H1 (cell line): Measurements from ENCODE around the gene ISX. TPM values are rescaled to one million over a fixed set of nuclear protein-coding genes. Genes with fewer than 3 reads are reported as not detected.

Source experiments
- CTCF ChIA-PET: fragments of 300-600 bp; sonication (Branson Sonifier 250); formaldehyde crosslinking; loops from one replicate; lab custom pipeline; 2021; ENCODE audit not compliant: partially characterized antibody; lab: Charles Lee
- POLR2A ChIA-PET: fragments of 300-600 bp; sonication (Branson Sonifier 250); formaldehyde crosslinking; loops from one replicate; lab custom pipeline; 2021; ENCODE audit warnings: inconsistent platforms; ENCODE audit not compliant: partially characterized antibody; lab: Charles Lee
- DNase-seq, 2 experiments: peaks; one replicate each; pipeline versions ENCODE4 v3.0.0 to v3.0.0-alpha.2; 2010 to 2022; ENCODE audit warnings: low spot score in 2 of 2, low read depth in 1 of 2, mixed read lengths in 1 of 2
- FAIRE-seq: peaks from 2 replicates; lab custom pipeline; 2011; peaks lifted over from hg19 to GRCh38; lab: Jason Lieb, UNC
- H2AFZ ChIP-seq: 2 replicates; pipeline ENCODE4 v1.8.1; 2012; ENCODE audit warnings: low read length, inconsistent platforms
- H2AK5ac ChIP-seq: 2 replicates; pipeline ENCODE4 v1.6.1; 2013; ENCODE audit warnings: low read depth, low read length
- H2BK120ac ChIP-seq: replicated peaks from 2 replicates; pipeline ENCODE3; 2013; ENCODE audit warnings: low read depth, low read length, inconsistent platforms
- H2BK12ac ChIP-seq: 2 replicates; pipeline ENCODE4 v1.6.1; 2013; ENCODE audit warnings: low read depth, low read length
- H2BK15ac ChIP-seq: 2 replicates; pipeline ENCODE4 v1.6.1; 2013; ENCODE audit warnings: low read length
- H2BK20ac ChIP-seq: 2 replicates; pipeline ENCODE4 v1.6.1; 2013; ENCODE audit warnings: low read length
- H2BK5ac ChIP-seq: 2 replicates; pipeline ENCODE4 v1.6.1; 2013; ENCODE audit warnings: low read depth, low read length
- H3K14ac ChIP-seq: 2 replicates; pipeline ENCODE4 v1.6.1; 2013; ENCODE audit warnings: inconsistent platforms; ENCODE audit not compliant: insufficient read length
- H3K18ac ChIP-seq: 2 replicates; pipeline ENCODE4 v1.6.1; 2013; ENCODE audit warnings: low read length; ENCODE audit errors: extremely low read depth
- H3K23ac ChIP-seq: 2 replicates; pipeline ENCODE4 v1.6.1; 2013; ENCODE audit warnings: inconsistent platforms; ENCODE audit not compliant: insufficient read length
- H3K23me2 ChIP-seq: 2 replicates; pipeline ENCODE4 v1.6.1; 2013; ENCODE audit warnings: low read depth, low read length
- H3K27ac ChIP-seq: 2 replicates; pipeline ENCODE4 v1.6.1; 2011; ENCODE audit warnings: low read depth, low read length, inconsistent platforms
- H3K27me3 ChIP-seq, 4 experiments: replicated peaks in 1 of 4; 1 replicate in 1 of 4; 2 replicates in 3 of 4; pipeline versions ENCODE4 v1.6.1 to v1.8.1; 2011 to 2013; ENCODE audit warnings: low read length in 3 of 4, mild to moderate bottlenecking in 3 of 4, inconsistent platforms in 2 of 4, mixed read lengths in 2 of 4, moderate library complexity in 1 of 4; ENCODE audit not compliant: control insufficient read depth in 3 of 4, insufficient read depth in 3 of 4; ENCODE audit errors: extremely low read depth in 1 of 4
- H3K36me3 ChIP-seq, 4 experiments: 2 replicates each; pipeline versions ENCODE4 v1.6.1 to v1.8.1; 2011 to 2013; ENCODE audit warnings: mild to moderate bottlenecking in 4 of 4, low read length in 3 of 4, moderate library complexity in 2 of 4, control low read depth in 1 of 4, inconsistent platforms in 1 of 4; ENCODE audit not compliant: insufficient read depth in 4 of 4, control insufficient read depth in 2 of 4
- H3K4ac ChIP-seq: replicated peaks from 2 replicates; pipeline ENCODE3; 2013; ENCODE audit warnings: low read length, low read depth, mixed read lengths, inconsistent platforms; ENCODE audit not compliant: insufficient read length
- H3K4me1 ChIP-seq, 4 experiments: replicated peaks in 1 of 4; 1 replicate in 1 of 4; 2 replicates in 3 of 4; pipeline versions ENCODE4 v1.6.1 to v1.8.1; 2011 to 2013; ENCODE audit warnings: low read length in 3 of 4, inconsistent platforms in 2 of 4, mixed read lengths in 1 of 4; ENCODE audit not compliant: insufficient read depth in 4 of 4, control insufficient read depth in 3 of 4
- H3K4me2 ChIP-seq, 2 experiments: 2 replicates each; pipeline versions ENCODE4 v1.6.1 to v1.8.1; 2011 to 2013; ENCODE audit warnings: low read depth in 2 of 2, low read length in 2 of 2, control low read depth in 1 of 2, inconsistent platforms in 1 of 2, mild to moderate bottlenecking in 1 of 2; ENCODE audit not compliant: insufficient read depth in 1 of 2
- H3K4me3 ChIP-seq, 4 experiments: fragments of 200-600, 300-600 bp in 1 of 4; sonication (generic), shearing (Covaris generic), sonication (Bioruptor Twin) in 1 of 4; 2 replicates each; pipeline versions ENCODE4 v1.5.1 to v1.8.1; 2011 to 2016; ENCODE audit warnings: low read length in 4 of 4, low read depth in 3 of 4, control low read depth in 2 of 4, inconsistent platforms in 2 of 4, mild to moderate bottlenecking in 2 of 4, mixed read lengths in 1 of 4, moderate library complexity in 1 of 4; ENCODE audit not compliant: insufficient read depth in 2 of 4; ENCODE audit errors: extremely low read depth in 1 of 4
- H3K56ac ChIP-seq: replicated peaks from 2 replicates; pipeline ENCODE3; 2013; ENCODE audit warnings: low read depth, mild to moderate bottlenecking, mixed read lengths, low read length, inconsistent platforms; ENCODE audit not compliant: insufficient read length
- H3K79me1 ChIP-seq: 2 replicates; pipeline ENCODE4 v1.6.1; 2013; ENCODE audit warnings: low read depth, low read length, control low read depth
- H3K79me2 ChIP-seq, 2 experiments: 2 replicates each; pipeline versions ENCODE4 v1.6.1 to v1.8.1; 2012 to 2013; ENCODE audit warnings: low read length in 2 of 2, mild to moderate bottlenecking in 2 of 2, inconsistent platforms in 1 of 2; ENCODE audit not compliant: insufficient read depth in 2 of 2, control insufficient read depth in 1 of 2
- H3K9ac ChIP-seq, 4 experiments: replicated peaks in 1 of 4; 1 replicate in 1 of 4; 2 replicates in 3 of 4; pipeline versions ENCODE4 v1.6.1 to v1.8.1; 2011 to 2013; ENCODE audit warnings: low read depth in 3 of 4, low read length in 3 of 4, control low read depth in 2 of 4, mild to moderate bottlenecking in 2 of 4, moderate library complexity in 2 of 4, inconsistent platforms in 1 of 4; ENCODE audit errors: extremely low read depth in 1 of 4
- H3K9me3 ChIP-seq, 2 experiments: 2 replicates each; pipeline versions ENCODE4 v1.6.1 to v1.8.1; 2012 to 2013; ENCODE audit warnings: mild to moderate bottlenecking in 2 of 2, moderate library complexity in 2 of 2, control low read depth in 1 of 2, inconsistent platforms in 1 of 2, low read depth in 1 of 2, low read length in 1 of 2, mixed read lengths in 1 of 2; ENCODE audit not compliant: insufficient read depth in 2 of 2
- H4K20me1 ChIP-seq, 2 experiments: replicated peaks in 1 of 2; 2 replicates each; pipeline versions ENCODE3 to v1.8.1; 2011 to 2013; ENCODE audit warnings: inconsistent platforms in 2 of 2, low read length in 2 of 2, mild to moderate bottlenecking in 1 of 2; ENCODE audit not compliant: insufficient read depth in 2 of 2, control insufficient read depth in 1 of 2
- H4K5ac ChIP-seq: 2 replicates; pipeline ENCODE4 v1.6.1; 2013; ENCODE audit warnings: low read length, low read depth, mixed read lengths, inconsistent platforms; ENCODE audit not compliant: insufficient read length
- H4K8ac ChIP-seq: 2 replicates; pipeline ENCODE4 v1.8.0; 2013; ENCODE audit warnings: mild to moderate bottlenecking, moderate library complexity, low read length, inconsistent platforms; ENCODE audit not compliant: insufficient read depth; ENCODE audit errors: extremely low read depth
- H4K91ac ChIP-seq: replicated peaks from 2 replicates; pipeline ENCODE3; 2013; ENCODE audit warnings: low read length, mixed read lengths, inconsistent platforms; ENCODE audit not compliant: insufficient read length
- BACH1 ChIP-seq: IDR thresholded peaks from 2 replicates; pipeline ENCODE4 v1.6.1; 2012; ENCODE audit warnings: low read length, improper control_type of control experiment
- BCL11A ChIP-seq, 2 experiments: IDR thresholded peaks; one replicate each; pipeline ENCODE4 v1.6.1; 2011; ENCODE audit warnings: low read depth in 2 of 2, low read length in 2 of 2, mild to moderate bottlenecking in 2 of 2
- CHD2 ChIP-seq: IDR thresholded peaks from 2 replicates; pipeline ENCODE4 v1.6.1; 2012; ENCODE audit warnings: low read length, improper control_type of control experiment
- CTBP2 ChIP-seq: IDR thresholded peaks from 2 replicates; pipeline ENCODE4 v1.7.0; 2011; ENCODE audit warnings: borderline replicate concordance, mild to moderate bottlenecking, moderate library complexity, mixed read lengths, low read length; ENCODE audit not compliant: insufficient read depth, insufficient read length
- GABPA ChIP-seq: IDR thresholded peaks from 2 replicates; pipeline ENCODE4 v1.6.1; 2011; ENCODE audit warnings: mild to moderate bottlenecking, low read length, moderate library complexity, borderline replicate concordance; ENCODE audit not compliant: insufficient read depth
- JUN ChIP-seq: IDR thresholded peaks from 2 replicates; pipeline ENCODE4 v1.6.1; 2011; ENCODE audit warnings: low read depth, mild to moderate bottlenecking, improper control_type of control experiment, low read length
- KDM1A ChIP-seq: fragments of 200-600, 300-600 bp; sonication (generic); IDR thresholded peaks from 2 replicates; pipeline ENCODE4 v1.7.1; 2016; ENCODE audit warnings: mild to moderate bottlenecking, low read length, borderline replicate concordance
- NANOG ChIP-seq: IDR thresholded peaks from 2 replicates; pipeline ENCODE4 v1.6.1; 2011; ENCODE audit warnings: low read length, low read depth, mild to moderate bottlenecking, inconsistent platforms; ENCODE audit not compliant: insufficient read depth, poor library complexity, severe bottlenecking
- PHF8 ChIP-seq: fragments of 200-600 bp; sonication (generic); conservative IDR thresholded peaks from 2 replicates; pipeline ENCODE4 v1.7.1; 2012; ENCODE audit warnings: low read depth, mild to moderate bottlenecking, inconsistent platforms, low read length, moderate library complexity
- SP1 ChIP-seq: IDR thresholded peaks from 2 replicates; pipeline ENCODE4 v1.6.1; 2011; ENCODE audit warnings: low read depth, low read length
- SP4 ChIP-seq: IDR thresholded peaks from 2 replicates; pipeline ENCODE4 v1.6.1; 2012; ENCODE audit warnings: low read length, inconsistent platforms
- USF2 ChIP-seq: IDR thresholded peaks from 2 replicates; pipeline ENCODE4 v1.6.1; 2011; ENCODE audit warnings: low read length, improper control_type of control experiment
- YY1 ChIP-seq: IDR thresholded peaks from 2 replicates; pipeline ENCODE4 v1.6.1; 2011; ENCODE audit warnings: low read depth, mild to moderate bottlenecking, low read length
- ZNF274 ChIP-seq: IDR thresholded peaks from 2 replicates; pipeline ENCODE4 v1.7.0; 2012; ENCODE audit warnings: low read length, borderline replicate concordance; ENCODE audit errors: extremely low read depth
- WGBS, 2 experiments: shearing (Covaris generic) in 1 of 2; methylation state at CpG; one replicate each; pipeline versions ENCODE4 v1.1.6 to v1.1.7; 2013 to 2015; ENCODE audit warnings: low lambda C conversion rate in 2 of 2, mixed read lengths in 2 of 2, inconsistent platforms in 1 of 2, low coverage in 1 of 2, missing lambda C conversion rate in 1 of 2; ENCODE audit not compliant: insufficient replicate concordance in 2 of 2, insufficient coverage in 1 of 2, insufficient read length in 1 of 2; ENCODE audit errors: extremely low coverage in 1 of 2, missing lambda C conversion rate in 1 of 2; 5-methylcytosine and 5-hydroxymethylcytosine counted together
- polyA plus RNA-seq, 7 experiments: library from polyadenylated mRNA; depleted of rRNA in 3 of 7; stranded (reverse) in 5 of 7; unstranded in 2 of 7; fragments of >200 nt in 5 of 7; fragments of 200-250 nt in 2 of 7; gene quantifications; 1 replicate in 5 of 7; 2 replicates in 1 of 7; 4 replicates in 1 of 7; pipeline versions ENCODE4 v1.2.1 to v1.2.3, GENCODE V29; 2011 to 2013; ENCODE audit warnings: missing spikeins in 2 of 7, mixed read lengths in 2 of 7
- total RNA-seq: library from RNA; stranded (reverse); fragmentation: NEBNext Ultra II Directional; extraction: Animal tissue kit (Norgen Biotek cat#: 25700); gene quantifications from 2 replicates; pipeline ENCODE4 v1.2.1, GENCODE V29; 2021

Gene ISX
- total and polyA plus RNA-seq, 2 of the 8 experiments (the other 6 are each of a cell fraction or from before 2014, with no cell fraction given) = not detected

- H2BK20ac ChIP-seq = no peak overlapping the region
- H3K14ac ChIP-seq = no peak overlapping the region
- no peaks in the 10 kb centered on the region for H3K79me2 ChIP-seq
- H2BK120ac ChIP-seq = no peak overlapping the region
- no peak overlapping the region for H3K4me2 ChIP-seq
- no peaks in the 10 kb centered on the region; a peak in 2 of 7 replicates for H3K27me3 ChIP-seq
- no peak for FAIRE-seq
- H4K20me1 ChIP-seq = no peaks in the 10 kb centered on the region
- H2BK5ac ChIP-seq = no peak overlapping the region
- POLR2A ChIA-PET = no interaction called here
- H2BK12ac ChIP-seq = no peak overlapping the region
- no peak overlapping the region for H3K23ac ChIP-seq
- H3K56ac ChIP-seq = no peak overlapping the region
- H2BK15ac ChIP-seq = no peak overlapping the region
- H4K91ac ChIP-seq = no peak overlapping the region
- H2AFZ ChIP-seq = no peak overlapping the region
- DNase-seq = no peak
- 84% methylated on average over 6 of the region's 6 CpGs; no CpG with 5 or more reads in 1 of the 2 experiments for WGBS, 2 experiments
- H3K79me1 ChIP-seq = no peaks in the 10 kb centered on the region
- H3K18ac ChIP-seq = no peak overlapping the region
- H3K9me3 ChIP-seq = no peaks in the 10 kb centered on the region
- no peak overlapping the region for H3K4me3 ChIP-seq
- H3K4me1 ChIP-seq = no peaks in the 10 kb centered on the region
- H3K9ac ChIP-seq = no peak overlapping the region
- CTCF ChIA-PET = interaction anchor here (0.6 to 2.1 kb wide), 2 partner anchors 47 to 51 kb away, joined by 3 to 5 read pairs; no protein-coding TSS in a partner anchor
- no peak overlapping the region for H3K27ac ChIP-seq
- H4K5ac ChIP-seq = no peak overlapping the region
- no peak overlapping the region for H2AK5ac ChIP-seq
- no peaks in the 10 kb centered on the region for H3K36me3 ChIP-seq
- H3K23me2 ChIP-seq = no peaks in the 10 kb centered on the region
- no peak overlapping the region for H3K4ac ChIP-seq
- no peak overlapping the region for H4K8ac ChIP-seq
- TF ChIP-seq KDM1A (no peak), SP1 (no peak), GABPA (no peak), SP4 (no peak), BCL11A (IDR thresholded peaks at IDR 0.05; ENCODE audit: low read depth in 2 of 2, low read length in 2 of 2) (no peak), JUN (no peak), CTBP2 (no peak), BACH1 (no peak), PHF8 (no peak), CHD2 (no peak), YY1 (no peak), NANOG (no peak), ZNF274 (no peak), USF2 (no peak)
Measured at GRCh38 chr22:35103761-35104160, 37.8 kb downstream of the ISX start.
